Naive thymus-derived CD4-positive, alpha-beta T cell (primary cell): ENCODE measurements around the gene WBP11. TPM values are rescaled to one million over a fixed set of nuclear protein-coding genes. Genes with fewer than 3 reads are reported as not detected.

ENCODE experiments used
- ATAC-seq: fragments of 150-1000 bp; cut with Tn5 transposase; 2 replicates; pipeline ENCODE4 v1.10.0; 2021; ENCODE audit warnings: mild to moderate bottlenecking, moderate library complexity
- CTCF ChIA-PET: fragments of 350-600 bp; sonication (Branson Sonifier 250); formaldehyde crosslinking; loops from one replicate; lab custom pipeline; 2021; ENCODE audit warnings: antibody characterized with exemption; lab: Charles Lee
- POLR2A ChIA-PET: fragments of 350-600 bp; sonication (Branson Sonifier 250); formaldehyde crosslinking; loops from one replicate; lab custom pipeline; 2021; ENCODE audit warnings: antibody characterized with exemption, inconsistent platforms; lab: Charles Lee
- DNase-seq, 9 donors: peaks; one replicate each; pipeline versions ENCODE4 v3.0.0 to v3.0.0-alpha.2; 2020 to 2022; ENCODE audit warnings: mixed read lengths in 1 of 9
- H3K27ac ChIP-seq: one replicate; pipeline ENCODE4 v1.7.0; 2013; ENCODE audit warnings: mild to moderate bottlenecking, low read depth, low read length, moderate library complexity
- H3K27me3 ChIP-seq, 2 donors: one replicate each; pipeline ENCODE4 v1.7.0; 2013; ENCODE audit warnings: low read length in 2 of 2, mild to moderate bottlenecking in 2 of 2, moderate library complexity in 2 of 2; ENCODE audit not compliant: control insufficient read depth in 2 of 2, insufficient read depth in 2 of 2
- H3K36me3 ChIP-seq, 3 experiments: 1 replicate in 2 of 3; 2 replicates in 1 of 3; pipeline ENCODE4 v1.7.0; 2013; ENCODE audit warnings: low read length in 3 of 3, mild to moderate bottlenecking in 3 of 3, moderate library complexity in 1 of 3; ENCODE audit not compliant: insufficient read depth in 3 of 3, control insufficient read depth in 2 of 3
- H3K4me1 ChIP-seq, 2 donors: one replicate each; pipeline ENCODE4 v1.7.0; 2013; ENCODE audit warnings: low read length in 2 of 2, mild to moderate bottlenecking in 2 of 2, moderate library complexity in 1 of 2; ENCODE audit not compliant: control insufficient read depth in 2 of 2, insufficient read depth in 2 of 2
- H3K4me3 ChIP-seq: 2 replicates; pipeline ENCODE4 v1.7.0; 2013; ENCODE audit warnings: mild to moderate bottlenecking, low read length
- H3K9me3 ChIP-seq, 3 experiments: 1 replicate in 2 of 3; 2 replicates in 1 of 3; pipeline ENCODE4 v1.7.0; 2013; ENCODE audit warnings: low read length in 3 of 3; ENCODE audit not compliant: control insufficient read depth in 2 of 3
- H3K27ac Mint-ChIP-seq, 9 donors: one replicate each; pipeline ENCODE4 v1.8.0; 2020 to 2022; ENCODE audit warnings: mixed read lengths in 9 of 9, mild to moderate bottlenecking in 8 of 9, moderate library complexity in 5 of 9, inconsistent platforms in 2 of 9
- H3K27me3 Mint-ChIP-seq, 5 donors: one replicate each; pipeline ENCODE4 v1.8.0; 2021 to 2022; ENCODE audit warnings: mixed read lengths in 5 of 5, mild to moderate bottlenecking in 1 of 5
- H3K36me3 Mint-ChIP-seq, 5 donors: one replicate each; pipeline ENCODE4 v1.8.0; 2020 to 2022; ENCODE audit warnings: mixed read lengths in 5 of 5, mild to moderate bottlenecking in 3 of 5, inconsistent platforms in 1 of 5
- H3K4me1 Mint-ChIP-seq, 7 donors: one replicate each; pipeline ENCODE4 v1.8.0; 2020 to 2022; ENCODE audit warnings: mixed read lengths in 7 of 7, mild to moderate bottlenecking in 3 of 7, inconsistent platforms in 1 of 7
- H3K4me3 Mint-ChIP-seq, 10 donors: one replicate each; pipeline ENCODE4 v1.8.0; 2020 to 2022; ENCODE audit warnings: mild to moderate bottlenecking in 10 of 10, mixed read lengths in 10 of 10, moderate library complexity in 6 of 10, inconsistent platforms in 2 of 10
- H3K9me3 Mint-ChIP-seq, 11 donors: one replicate each; pipeline ENCODE4 v1.8.0; 2020 to 2022; ENCODE audit warnings: mixed read lengths in 11 of 11, mild to moderate bottlenecking in 4 of 11, inconsistent platforms in 1 of 11, moderate library complexity in 1 of 11
- intact Hi-C, 2 donors: fragments of 100-400 bp; cut with micrococcal nuclease; formaldehyde crosslinking; loops; one replicate each; pipeline ENCODE4 v1.15.1; 2023
- polyA plus RNA-seq, 2 donors: library from polyadenylated mRNA; unstranded; fragments of 300-500 nt; fragmentation: Illumina TruSeq; gene quantifications; one replicate each; pipeline ENCODE4 v1.2.3, GENCODE V29; 2021
- total RNA-seq, 6 experiments: library from RNA in 5 of 6; stranded (reverse) in 5 of 6; gene quantifications; 1 replicate in 5 of 6; 2 replicates in 1 of 6; pipeline ENCODE4 v1.2.3 and lab custom pipeline; 2021 to 2026

Gene WBP11
- total and polyA plus RNA-seq, 7 experiments from 2014 or later: 58.5 to 129 (median 84.3) TPM

- peaks cover 14 to 19% of the 10 kb centered on the region in 2 donors for H3K4me1 ChIP-seq
- H3K9me3 ChIP-seq: no peaks in the 10 kb centered on the region
- ChIA-PET POLR2A (interaction anchor here (0.9 to 11.9 kb wide), 9 partner anchors 9 to 437 kb away, joined by 3 to 316 read pairs (median 5); partner anchors contain the start of gene ATF7IP), CTCF (interaction anchor here (0.6 to 2.5 kb wide), 3 partner anchors 25 to 42 kb away, joined by 4 to 22 read pairs (median 4); a partner anchor contains a TSS)
- H3K27ac ChIP-seq: peak overlapping the region; percentile 97
- peaks cover 3 to 29% (median 12%) of the 10 kb centered on the region in 3 experiments for H3K36me3 ChIP-seq
- intact Hi-C loops: loop anchor here (2.0 to 10.0 kb wide), 5 partner anchors 147 to 1700 kb away; partner anchors contain the start of genes EPS8 (in 1 of the 2), GSG1 (in 1 of the 2) and STRAP (in 1 of the 2)
- no peaks in the 10 kb centered on the region for H3K27me3 Mint-ChIP-seq
- H3K27ac Mint-ChIP-seq: peak overlapping the region in 1 of 9 donors; percentile 18
- peak overlapping the region; percentile 80 for H3K4me3 ChIP-seq
- H3K4me1 Mint-ChIP-seq: peaks cover 0 to 30% (median 14%) of the 10 kb centered on the region in 7 donors
- H3K9me3 Mint-ChIP-seq: no peaks in the 10 kb centered on the region
- ATAC-seq: no peak
- peaks cover 0 to 18% (median 5%) of the 10 kb centered on the region in 5 donors for H3K36me3 Mint-ChIP-seq
- DNase-seq: no peak
- H3K27me3 ChIP-seq: no peaks in the 10 kb centered on the region
- H3K4me3 Mint-ChIP-seq: no peak overlapping the region
Measured at GRCh38 chr12:14802247-14802646, 1.0 kb downstream of the WBP11 start.

- no peak overlapping the region for H3K4me3 Mint-ChIP-seq
- Histone ChIP-seq H3K4me3 (no peak overlapping the region), H3K36me3 (peaks cover 17 to 72% (median 53%) of the 10 kb centered on the region in 3 experiments), H3K4me1 (no peaks in the 10 kb centered on the region), H3K27me3 (no peaks in the 10 kb centered on the region), H3K27ac (no peak overlapping the region), H3K9me3 (no peaks in the 10 kb centered on the region)
- intact Hi-C loops: no loop called here
- CTCF ChIA-PET: interaction anchor here (0.6 kb wide), 1 partner anchor 165 kb away, joined by 3 read pairs; no protein-coding TSS in a partner anchor
- no peaks in the 10 kb centered on the region for H3K9me3 Mint-ChIP-seq
- no peaks in the 10 kb centered on the region for H3K27me3 Mint-ChIP-seq
- H3K4me1 Mint-ChIP-seq: peaks cover 0 to 14% (median 9%) of the 10 kb centered on the region in 7 donors
- peaks cover 15 to 59% (median 36%) of the 10 kb centered on the region in 5 donors for H3K36me3 Mint-ChIP-seq
- H3K27ac Mint-ChIP-seq: peak overlapping the region in 2 of 9 donors; percentile 32 to 48
- DNase-seq (no peak), ATAC-seq (no peak)
- POLR2A ChIA-PET: interaction anchor here (0.6 to 1.3 kb wide), 4 partner anchors 9 to 348 kb away, joined by 3 to 5 read pairs (median 4); partner anchors contain the start of genes C12orf60 and WBP11
Measured at GRCh38 chr12:14795028-14795448, 8.2 kb downstream of the WBP11 start.

- Mint-ChIP-seq H3K9me3 (no peaks in the 10 kb centered on the region), H3K27ac (peak overlapping the region in 1 of 9 donors; percentile 21), H3K36me3 (peaks cover 4 to 47% (median 19%) of the 10 kb centered on the region in 5 donors), H3K27me3 (no peaks in the 10 kb centered on the region), H3K4me3 (no peak overlapping the region), H3K4me1 (peaks cover 0 to 9% (median 2%) of the 10 kb centered on the region in 7 donors)
- peaks cover 7 to 45% (median 22%) of the 10 kb centered on the region in 3 experiments for H3K36me3 ChIP-seq
- no peaks in the 10 kb centered on the region for H3K4me1 ChIP-seq
- H3K9me3 ChIP-seq: no peaks in the 10 kb centered on the region
- DNase-seq (no peak), ATAC-seq (no peak)
- H3K4me3 ChIP-seq: no peak overlapping the region
- intact Hi-C loops: no loop called here
- no peaks in the 10 kb centered on the region for H3K27me3 ChIP-seq
- POLR2A ChIA-PET: interaction anchor here (3.2 to 5.2 kb wide), 2 partner anchors 10 to 15 kb away, joined by 20 to 39 read pairs; a partner anchor contains a TSS
- CTCF ChIA-PET: interaction anchor here (2.0 kb wide), 1 partner anchor 15 kb away, joined by 6 read pairs; a partner anchor contains a TSS
- no peak overlapping the region for H3K27ac ChIP-seq
Measured at GRCh38 chr12:14785568-14785967, 17.7 kb downstream of the WBP11 start.

- H3K4me1 ChIP-seq: no peaks in the 10 kb centered on the region
- no peaks in the 10 kb centered on the region for H3K27me3 ChIP-seq
- Mint-ChIP-seq H3K4me3 (no peak overlapping the region), H3K9me3 (no peaks in the 10 kb centered on the region), H3K27ac (peak overlapping the region in 2 of 9 donors; percentile 21 to 56), H3K36me3 (peaks cover 0 to 36% (median 8%) of the 10 kb centered on the region in 5 donors), H3K27me3 (peaks cover 0 to 3% (median 0%) of the 10 kb centered on the region in 5 donors), H3K4me1 (peaks cover 0 to 16% (median 4%) of the 10 kb centered on the region in 7 donors)
- CTCF ChIA-PET: interaction anchor here (2.0 kb wide), 2 partner anchors 11 to 14 kb away, joined by 6 to 8 read pairs; a partner anchor contains a TSS
- DNase-seq (no peak), ATAC-seq (no peak)
- H3K36me3 ChIP-seq: peaks cover 7 to 34% (median 15%) of the 10 kb centered on the region in 3 experiments
- H3K9me3 ChIP-seq: no peaks in the 10 kb centered on the region
- intact Hi-C loops: loop anchor here in 1 of 2 donors (1.0 kb wide), 1 partner anchor 9 kb away; no protein-coding TSS in a partner anchor
- no peak overlapping the region for H3K27ac ChIP-seq
- no peak overlapping the region for H3K4me3 ChIP-seq
- POLR2A ChIA-PET: interaction anchor here (0.6 to 5.2 kb wide), 7 partner anchors 8 to 26 kb away, joined by 3 to 39 read pairs (median 4); partner anchors contain the start of genes C12orf60 and WBP11
Measured at GRCh38 chr12:14784471-14784870, 18.8 kb downstream of the WBP11 start.

GRCh38 chr12:14782756-14783155 is 20.5 kb downstream of the WBP11 start:
- ChIA-PET POLR2A (interaction anchor here (0.9 to 1.6 kb wide), 2 partner anchors 11 to 49 kb away, joined by 5 to 18 read pairs; a partner anchor contains a TSS), CTCF (no interaction called here)
- intact Hi-C loops: no loop called here
- peak overlapping the region in 1 of 9 donors; percentile 22 for H3K27ac Mint-ChIP-seq
- no peak overlapping the region for H3K4me3 Mint-ChIP-seq
- DNase-seq: no peak
- Histone ChIP-seq H3K4me1 (no peaks in the 10 kb centered on the region), H3K27ac (no peak overlapping the region), H3K36me3 (peaks cover 0 to 19% (median 6%) of the 10 kb centered on the region in 3 experiments), H3K27me3 (no peaks in the 10 kb centered on the region), H3K9me3 (no peaks in the 10 kb centered on the region), H3K4me3 (no peak overlapping the region)
- no peaks in the 10 kb centered on the region for H3K9me3 Mint-ChIP-seq
- peaks cover 0 to 17% (median 4%) of the 10 kb centered on the region in 7 donors for H3K4me1 Mint-ChIP-seq
- H3K27me3 Mint-ChIP-seq: peaks cover 0 to 4% (median 0%) of the 10 kb centered on the region in 5 donors
- ATAC-seq: no peak
- H3K36me3 Mint-ChIP-seq: peaks cover 0 to 25% (median 4%) of the 10 kb centered on the region in 5 donors

GRCh38 chr12:14781563-14781962 is 21.7 kb downstream of the WBP11 start:
- no peak overlapping the region for H3K4me3 Mint-ChIP-seq
- Histone ChIP-seq H3K4me3 (no peak overlapping the region), H3K27me3 (no peaks in the 10 kb centered on the region), H3K9me3 (no peaks in the 10 kb centered on the region), H3K36me3 (peaks cover 0 to 7% (median 0%) of the 10 kb centered on the region in 3 experiments), H3K27ac (no peak overlapping the region), H3K4me1 (no peaks in the 10 kb centered on the region)
- CTCF ChIA-PET: interaction anchor here (0.6 kb wide), 1 partner anchor 41 kb away, joined by 3 read pairs; no protein-coding TSS in a partner anchor
- peaks cover 4 to 21% (median 6%) of the 10 kb centered on the region in 7 donors for H3K4me1 Mint-ChIP-seq
- DNase-seq: no peak
- H3K9me3 Mint-ChIP-seq: no peaks in the 10 kb centered on the region
- H3K36me3 Mint-ChIP-seq: peaks cover 0 to 15% (median 0%) of the 10 kb centered on the region in 5 donors
- H3K27me3 Mint-ChIP-seq: peaks cover 0 to 4% (median 0%) of the 10 kb centered on the region in 5 donors
- ATAC-seq: no peak
- H3K27ac Mint-ChIP-seq: no peak overlapping the region
- POLR2A ChIA-PET: interaction anchor here (0.8 to 1.6 kb wide), 5 partner anchors 10 to 167 kb away, joined by 3 to 18 read pairs (median 5); partner anchors contain the start of genes C12orf60 and WBP11
- intact Hi-C loops: no loop called here
